OCI-LY7 (cell line): ENCODE measurements around the gene ZC3H7B. TPM values are rescaled to one million over a fixed set of nuclear protein-coding genes. Genes with fewer than 3 reads are reported as not detected.

ENCODE experiments used
- BruUV-seq: library from RNA; stranded (reverse); fragments of 400-500 nt; replicated peaks from 2 replicates; lab custom pipeline; 2021; lab: Mats Ljungman, UMichigan
- CTCF ChIA-PET: fragments of 300-600 bp; sonication (Branson Sonifier 250); formaldehyde crosslinking; loops from one replicate; lab custom pipeline; 2022; ENCODE audit warnings: antibody characterized with exemption; ENCODE audit not compliant: unreplicated experiment; lab: Charles Lee
- POLR2A ChIA-PET: fragments of 300-600 bp; sonication (Branson Sonifier 250); formaldehyde crosslinking; loops from one replicate; lab custom pipeline; 2022; ENCODE audit warnings: antibody characterized with exemption; lab: Charles Lee
- DNase-seq: peaks from one replicate; pipeline ENCODE4 v3.0.0-alpha.2; 2015; ENCODE audit warnings: low spot score
- H2AFZ ChIP-seq: fragments of 200-600 bp; sonication (generic), shearing (Covaris generic); 2 replicates; pipeline ENCODE4 v1.6.1; 2014; ENCODE audit warnings: mild to moderate bottlenecking, antibody characterized with exemption, low read length, moderate library complexity
- H3K27ac ChIP-seq: fragments of 200-600 bp; sonication (generic); 2 replicates; pipeline ENCODE4 v1.5.1; 2014; ENCODE audit warnings: mixed run types, low read depth, mild to moderate bottlenecking, moderate library complexity, low read length, inconsistent platforms; ENCODE audit not compliant: poor library complexity, severe bottlenecking
- H3K36me3 ChIP-seq: fragments of 200-600 bp; sonication (generic); 2 replicates; pipeline ENCODE4 v1.6.1; 2014; ENCODE audit warnings: mild to moderate bottlenecking, antibody characterized with exemption, low read length, moderate library complexity, mixed read lengths; ENCODE audit not compliant: insufficient read depth
- H3K4me1 ChIP-seq: fragments of 200-600 bp; sonication (generic); 2 replicates; pipeline ENCODE4 v1.5.1; 2014; ENCODE audit warnings: mild to moderate bottlenecking, low read length; ENCODE audit not compliant: insufficient read depth, poor library complexity, severe bottlenecking
- H3K4me2 ChIP-seq: fragments of 200-600 bp; sonication (generic); 2 replicates; pipeline ENCODE4 v1.6.1; 2014; ENCODE audit warnings: mild to moderate bottlenecking, low read length
- H3K4me3 ChIP-seq: fragments of 200-600 bp; sonication (generic); 2 replicates; pipeline ENCODE4 v1.5.1; 2014; ENCODE audit warnings: mild to moderate bottlenecking, low read depth, low read length; ENCODE audit not compliant: poor library complexity, severe bottlenecking
- H3K79me2 ChIP-seq: fragments of 200-600 bp; sonication (generic); 2 replicates; pipeline ENCODE4 v1.6.1; 2016; ENCODE audit warnings: low read depth, mild to moderate bottlenecking, low read length, moderate library complexity, mixed read lengths; ENCODE audit not compliant: insufficient read depth
- H3K9me2 ChIP-seq: fragments of 200-600 bp; sonication (generic); 2 replicates; pipeline ENCODE4 v1.6.1; 2016; ENCODE audit warnings: mild to moderate bottlenecking, low read length, mixed read lengths; ENCODE audit not compliant: insufficient read depth
- H3K9me3 ChIP-seq: fragments of 200-600 bp; sonication (generic); 2 replicates; pipeline ENCODE4 v1.6.1; 2014; ENCODE audit warnings: mild to moderate bottlenecking, mixed run types, low read length, mixed read lengths
- H4K20me1 ChIP-seq: fragments of 200-600 bp; sonication (generic); 2 replicates; pipeline ENCODE4 v1.6.1; 2014; ENCODE audit warnings: mild to moderate bottlenecking, antibody characterized with exemption, low read length, moderate library complexity, mixed read lengths; ENCODE audit not compliant: insufficient read depth
- EZH2phosphoT487 ChIP-seq: fragments of 200-600 bp; sonication (generic); IDR thresholded peaks from 2 replicates; pipeline ENCODE4 v1.6.1; 2018; ENCODE audit warnings: low read depth, borderline replicate concordance, mild to moderate bottlenecking, mixed run types, antibody characterized with exemption, low read length, moderate library complexity, mixed read lengths
- intact Hi-C: fragments of 100-400 bp; cut with micrococcal nuclease; formaldehyde crosslinking; loops from one replicate; pipeline ENCODE4 v1.10.0; 2022; ENCODE audit not compliant: unreplicated experiment
- total RNA-seq, 2 experiments: library from RNA; depleted of rRNA in 1 of 2; stranded (reverse); fragments of >200 nt in 1 of 2; shearing (Covaris generic) in 1 of 2; gene quantifications; 2 replicates each; pipeline ENCODE4 v1.2.3, GENCODE V29; 2014 to 2022
- TF ChIP-seq, protein P1 (sequence below): fragments of 200-600 bp; sonication (generic); conservative IDR thresholded peaks from 2 replicates; pipeline ENCODE4 v1.5.1; 2014; ENCODE audit warnings: mild to moderate bottlenecking, antibody characterized with exemption, low read length, moderate library complexity, mixed read lengths

The ZC3H7B gene
- total RNA-seq, 2 experiments from 2014 or later, result 46.7 to 56.3 TPM

DNA sequence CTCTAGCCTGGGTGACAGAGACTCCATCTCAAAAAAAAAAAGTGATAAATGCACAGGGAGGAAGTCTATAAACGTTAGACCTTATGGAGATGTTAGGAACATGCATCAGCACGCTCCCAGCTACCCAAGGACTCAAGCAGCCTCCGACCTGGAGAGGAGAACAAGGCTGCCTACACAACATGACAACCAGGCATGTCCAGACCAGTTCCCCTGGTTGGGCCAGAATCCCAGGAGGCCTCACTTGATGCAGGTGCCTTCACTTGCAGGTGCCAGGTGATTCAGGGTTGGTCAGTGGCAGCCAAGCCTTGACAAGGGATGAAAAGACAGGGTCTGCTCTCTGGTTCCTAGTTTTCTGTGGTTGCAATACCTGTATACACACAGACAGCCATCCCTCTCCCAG is 21.3 kb upstream of the ZC3H7B start:
- DNase-seq, result no peak
- intact Hi-C loops, result no loop called here
- Histone ChIP-seq H3K36me3 (peaks cover 98% of the 10 kb centered on the region), H3K9me2 (no peaks in the 10 kb centered on the region), H3K9me3 (no peaks in the 10 kb centered on the region), H2AFZ (no peak overlapping the region), H3K4me2 (no peak overlapping the region), H3K27ac (no peak overlapping the region), H4K20me1 (peaks cover 5% of the 10 kb centered on the region; the same call in 1 of the 2 replicates), H3K79me2 (peaks cover 43% of the 10 kb centered on the region), H3K4me1 (peaks cover 11% of the 10 kb centered on the region), H3K4me3 (no peak overlapping the region)
- ChIA-PET CTCF (no interaction called here), POLR2A (interaction anchor here (0.6 kb wide), 1 partner anchor 9 kb away, joined by 3 read pairs; no protein-coding TSS in a partner anchor)
- no peak for TF ChIP-seq EZH2phosphoT487
- TF ChIP-seq, protein P1, sequence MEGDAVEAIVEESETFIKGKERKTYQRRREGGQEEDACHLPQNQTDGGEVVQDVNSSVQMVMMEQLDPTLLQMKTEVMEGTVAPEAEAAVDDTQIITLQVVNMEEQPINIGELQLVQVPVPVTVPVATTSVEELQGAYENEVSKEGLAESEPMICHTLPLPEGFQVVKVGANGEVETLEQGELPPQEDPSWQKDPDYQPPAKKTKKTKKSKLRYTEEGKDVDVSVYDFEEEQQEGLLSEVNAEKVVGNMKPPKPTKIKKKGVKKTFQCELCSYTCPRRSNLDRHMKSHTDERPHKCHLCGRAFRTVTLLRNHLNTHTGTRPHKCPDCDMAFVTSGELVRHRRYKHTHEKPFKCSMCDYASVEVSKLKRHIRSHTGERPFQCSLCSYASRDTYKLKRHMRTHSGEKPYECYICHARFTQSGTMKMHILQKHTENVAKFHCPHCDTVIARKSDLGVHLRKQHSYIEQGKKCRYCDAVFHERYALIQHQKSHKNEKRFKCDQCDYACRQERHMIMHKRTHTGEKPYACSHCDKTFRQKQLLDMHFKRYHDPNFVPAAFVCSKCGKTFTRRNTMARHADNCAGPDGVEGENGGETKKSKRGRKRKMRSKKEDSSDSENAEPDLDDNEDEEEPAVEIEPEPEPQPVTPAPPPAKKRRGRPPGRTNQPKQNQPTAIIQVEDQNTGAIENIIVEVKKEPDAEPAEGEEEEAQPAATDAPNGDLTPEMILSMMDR, result no peak
- no TSS peak for BruUV-seq

DNA sequence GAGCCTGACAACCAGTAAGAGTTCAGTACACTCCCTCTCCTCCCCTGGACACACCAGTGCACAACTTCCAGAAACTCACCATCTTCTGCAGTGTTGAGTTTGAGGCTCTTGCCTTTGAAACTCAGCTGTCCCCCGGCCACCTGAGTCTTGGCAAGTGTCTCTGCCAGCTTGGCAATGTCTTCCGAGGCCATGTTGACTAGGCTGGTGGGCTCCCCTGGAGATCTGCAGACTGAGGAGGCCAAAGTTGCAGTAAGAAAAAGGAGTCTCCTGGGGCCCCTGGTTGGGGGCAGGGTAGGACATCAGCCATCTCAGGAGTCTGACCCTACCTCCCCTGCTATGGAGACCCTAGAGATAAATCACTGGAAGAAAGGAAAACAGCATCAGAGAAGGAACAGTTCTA is 20.5 kb upstream of the ZC3H7B start:
- no peak for TF ChIP-seq EZH2phosphoT487
- TF ChIP-seq, protein P1, result no peak
- no peak for DNase-seq
- H3K4me2 ChIP-seq, result no peak overlapping the region
- intact Hi-C loops, result no loop called here
- peaks cover 5% of the 10 kb centered on the region; the same call in 1 of the 2 replicates for H4K20me1 ChIP-seq
- no peaks in the 10 kb centered on the region for H3K9me2 ChIP-seq
- peaks cover 13% of the 10 kb centered on the region for H3K4me1 ChIP-seq
- ChIA-PET POLR2A (no interaction called here), CTCF (no interaction called here)
- no peaks in the 10 kb centered on the region for H3K9me3 ChIP-seq
- peaks cover 50% of the 10 kb centered on the region for H3K79me2 ChIP-seq
- BruUV-seq, result no TSS peak
- no peak overlapping the region for H3K4me3 ChIP-seq
- no peak overlapping the region for H3K27ac ChIP-seq
- peaks cover 91% of the 10 kb centered on the region for H3K36me3 ChIP-seq
- H2AFZ ChIP-seq, result no peak overlapping the region

DNA sequence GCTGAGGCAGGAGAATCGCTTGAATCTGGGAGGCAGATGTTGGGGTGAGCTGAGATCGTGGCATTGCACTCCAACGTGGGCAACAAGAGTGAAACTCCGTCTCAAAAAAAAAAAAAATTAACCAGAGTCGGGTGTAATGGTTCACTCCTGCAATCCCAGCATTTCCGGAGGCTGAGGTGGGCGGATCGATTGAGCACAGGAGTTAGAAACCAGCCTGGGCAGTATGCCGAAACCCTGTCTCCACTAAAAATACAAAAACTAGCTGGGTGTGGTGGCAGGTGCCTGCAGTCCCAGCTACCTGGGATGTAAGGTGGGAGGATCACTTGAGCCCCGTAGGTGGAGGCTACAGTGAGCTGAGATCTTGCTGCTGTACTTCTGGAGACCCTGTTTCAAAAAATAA is 16.9 kb upstream of the ZC3H7B start:
- DNase-seq, result no peak
- BruUV-seq, result no TSS peak
- POLR2A ChIA-PET, result no interaction called here

More for the DNA sequence above, 16.9 kb upstream of the ZC3H7B start:
- intact Hi-C loops, result no loop called here
- CTCF ChIA-PET, result no interaction called here
- peak overlapping the region; percentile 95 for H3K4me3 ChIP-seq
- peaks cover 55% of the 10 kb centered on the region for H3K36me3 ChIP-seq
- peaks cover 27% of the 10 kb centered on the region for H3K4me1 ChIP-seq
- no peaks in the 10 kb centered on the region for H3K9me2 ChIP-seq
- peaks cover 5% of the 10 kb centered on the region; the same call in 1 of the 2 replicates for H4K20me1 ChIP-seq
- peak overlapping the region; percentile 92 for H3K4me2 ChIP-seq
- H2AFZ ChIP-seq, result no peak overlapping the region
- TF ChIP-seq EZH2phosphoT487, result no peak
- TF ChIP-seq, protein P1, result no peak
- H3K9me3 ChIP-seq, result no peaks in the 10 kb centered on the region
- no peak overlapping the region for H3K27ac ChIP-seq
- peaks cover 50% of the 10 kb centered on the region for H3K79me2 ChIP-seq
